ENCODE results near the gene STX3.
"Not testable (repeated sequence)": the region's sequence is repeated elsewhere in the genome, so short reads cannot be mapped to it uniquely, and the experiment has no call there.

The STX3 gene

DNA sequence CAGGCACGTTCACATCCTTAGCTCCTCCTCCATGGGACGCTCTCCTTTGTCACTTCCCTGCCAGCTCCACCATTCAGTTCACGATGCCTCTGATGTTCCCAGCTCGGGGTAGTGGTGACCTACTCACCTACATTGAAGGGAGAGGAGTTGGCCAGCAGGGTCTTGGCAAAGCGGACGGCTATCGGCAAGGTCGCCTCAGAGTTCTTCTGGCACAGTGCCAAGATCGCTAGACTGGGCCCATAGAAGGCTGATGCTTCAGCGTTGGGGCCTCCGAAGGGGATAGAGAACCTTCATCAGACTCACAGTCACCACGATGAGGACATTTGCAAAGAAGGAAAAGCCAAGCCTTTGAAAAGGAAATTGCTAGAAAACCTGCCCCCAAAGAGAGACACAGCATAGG lies 87.1 kb downstream of the STX3 start:
- no peak for DNase-seq (ENCODE audit: low read depth in 3 of 3)

DNA sequence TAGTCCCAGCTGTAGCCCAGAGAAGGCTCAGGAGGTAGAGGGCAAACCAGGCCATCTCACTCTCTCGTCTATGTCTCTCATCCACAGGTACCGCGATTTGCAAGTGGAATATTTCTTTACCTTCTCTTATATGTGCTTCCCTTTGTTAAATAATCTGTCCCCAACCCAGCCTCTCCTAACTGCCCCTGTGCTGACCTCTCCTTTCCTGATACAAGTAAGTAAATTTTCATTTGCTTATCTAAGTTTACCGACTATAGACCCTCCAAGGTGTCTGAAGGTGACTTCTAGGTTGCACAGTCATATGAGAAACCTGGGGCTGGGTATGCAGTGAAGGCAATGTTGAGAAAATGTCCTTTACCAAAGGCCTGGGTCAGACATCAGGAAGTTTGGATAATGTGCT lies 90.2 kb downstream of the STX3 start, which contains the start of gene CBLIF:
TSS of gene CBLIF (minus strand) at position 101 of the 400 bp plus-strand sequence. CDS start at position 55, 46 bp downstream.
- no peak for DNase-seq (ENCODE audit: low read depth in 3 of 3)

DNA sequence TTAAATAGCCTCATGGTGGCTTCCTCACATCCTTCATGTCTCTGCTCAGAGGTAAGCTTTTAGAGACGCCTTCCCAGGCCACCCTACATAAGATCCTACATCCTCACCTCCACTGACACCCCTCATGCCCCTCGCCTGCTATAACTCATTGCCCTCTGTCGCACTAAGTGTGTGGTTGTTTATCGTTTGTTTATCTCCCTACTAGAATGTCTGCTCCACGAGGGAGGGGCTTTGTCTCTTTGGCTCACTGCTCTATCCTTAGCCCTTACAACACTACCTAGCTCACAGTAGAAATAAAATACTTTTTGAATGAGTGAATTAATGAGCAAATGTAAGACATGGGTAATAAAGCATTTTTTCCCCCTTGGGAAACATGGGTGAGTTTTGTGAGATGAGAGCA lies 91.4 kb downstream of the STX3 start:
- DNase-seq (ENCODE audit: low read depth in 3 of 3): no peak

DNA sequence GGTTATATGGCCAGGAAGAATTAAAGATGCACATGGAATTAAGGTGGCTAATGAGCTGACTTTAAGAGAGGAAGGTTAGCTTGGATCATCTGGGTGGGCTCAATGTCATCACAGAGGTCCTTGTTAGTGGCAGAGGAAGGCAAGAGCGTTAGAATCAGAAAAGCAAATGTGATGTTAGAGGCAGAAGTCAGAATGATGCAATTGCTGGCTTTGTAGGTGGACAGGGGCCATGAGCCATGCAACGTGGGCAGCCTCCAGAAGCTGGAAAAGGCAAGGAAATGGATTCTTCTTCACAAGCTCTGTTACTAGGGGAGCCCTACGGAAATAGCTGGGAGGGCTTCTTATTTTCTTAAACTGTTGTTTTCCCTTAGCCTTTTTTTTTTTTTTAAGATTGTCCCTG lies 92.5 kb downstream of the STX3 start:
- no peak for DNase-seq (ENCODE audit: low read depth in 3 of 3)

- DNase-seq (ENCODE audit: low read depth in 3 of 3): not testable (repeated sequence)
These were observed 93.3 kb downstream of the STX3 start for GRCh38 chr11:59848439-59848838.

DNA sequence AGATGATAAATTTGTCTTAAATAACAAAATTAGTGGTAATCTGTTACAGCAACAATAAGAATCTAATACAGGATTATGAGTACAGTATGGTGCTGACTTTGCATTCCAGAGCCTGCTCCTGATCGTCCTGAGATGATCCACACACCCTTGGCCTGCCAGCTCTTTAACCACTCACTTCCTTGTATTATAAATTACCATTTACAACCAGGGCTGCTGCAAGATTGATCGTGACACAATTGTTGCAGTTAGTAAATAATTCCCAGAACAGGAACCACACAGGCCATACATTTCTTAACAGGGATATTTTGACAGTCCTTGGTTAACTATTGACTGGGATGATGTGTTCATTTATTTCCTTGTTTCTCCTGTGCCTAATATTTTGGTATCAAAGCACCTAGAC lies 94.0 kb downstream of the STX3 start:
- DNase-seq (ENCODE audit: low read depth in 3 of 3): no peak

DNA sequence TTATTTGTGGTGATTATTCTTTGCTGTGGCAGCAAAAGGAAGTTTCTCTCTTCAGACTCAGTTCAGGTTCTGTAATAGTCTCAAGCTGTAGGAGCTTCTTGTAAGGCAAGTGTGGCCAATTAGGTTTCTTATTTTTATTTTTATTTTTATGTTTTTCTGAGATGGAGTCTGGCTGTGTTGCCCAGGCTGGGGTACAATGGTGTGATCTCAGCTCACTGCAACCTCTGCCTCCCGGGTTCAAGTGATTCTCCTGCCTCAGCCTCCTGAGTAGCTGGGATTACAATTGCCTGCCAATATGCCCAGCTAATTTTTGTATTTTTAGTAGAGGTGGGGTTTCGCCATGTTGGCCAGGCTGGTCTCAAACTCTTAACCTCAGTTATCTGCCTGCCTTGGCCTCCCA lies 94.4 kb downstream of the STX3 start:
- DNase-seq (ENCODE audit: low read depth in 3 of 3): not testable (repeated sequence)

DNA sequence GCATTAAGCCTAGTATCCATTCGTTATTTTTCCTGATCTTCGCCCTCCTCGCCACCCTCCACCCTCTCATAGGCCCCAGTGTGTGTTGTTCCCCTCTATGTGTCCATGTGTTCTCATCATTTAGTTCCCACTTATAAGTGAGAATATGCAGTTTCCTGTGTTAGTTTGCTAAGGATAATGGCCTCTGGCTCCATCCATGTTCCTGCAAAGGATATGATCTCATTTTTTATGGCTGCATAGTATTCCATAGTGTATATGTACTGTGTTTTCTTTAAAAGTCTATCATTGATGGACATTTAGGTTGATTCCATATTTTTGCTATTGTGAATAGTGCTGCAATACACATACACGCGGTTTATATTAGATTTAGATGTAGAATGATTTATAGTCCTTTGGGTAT lies 96.2 kb downstream of the STX3 start:
- not testable (repeated sequence) for DNase-seq (ENCODE audit: low read depth in 3 of 3)

DNA sequence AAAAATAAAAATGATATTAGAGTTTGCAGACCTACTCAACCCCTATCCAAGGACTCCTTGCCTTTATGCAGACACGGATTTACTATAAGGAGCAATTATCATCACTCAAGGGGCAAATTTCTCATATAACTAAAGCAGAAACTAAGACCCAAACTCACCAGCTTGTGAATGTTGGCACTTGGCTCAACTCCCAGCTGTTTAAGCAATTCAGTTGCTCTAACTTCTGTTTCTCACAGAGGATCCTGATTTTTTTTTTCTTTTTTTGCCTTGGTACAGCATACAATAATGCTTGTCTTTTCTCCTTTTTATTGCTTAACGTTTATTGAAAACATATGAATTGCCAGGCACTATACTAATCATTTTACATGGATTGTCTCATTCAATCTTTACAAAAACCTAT lies 99.7 kb downstream of the STX3 start:
- no peak for DNase-seq (ENCODE audit: low read depth in 3 of 3)
